PC-3 (cell line): ENCODE results near the gene PDZRN4. TPM values are rescaled to one million over a fixed set of nuclear protein-coding genes. Genes with fewer than 3 reads are reported as not detected.

Source experiments
- ATAC-seq: fragments of 200-7000 bp; cut with Tn5 transposase; 2 replicates; pipeline ENCODE4 v1.9.1; 2020; ENCODE audit warnings: mild to moderate bottlenecking, moderate library complexity
- BruUV-seq: library from RNA; stranded (reverse); fragments of 400-500 nt; replicated peaks from 2 replicates; lab custom pipeline; 2021; lab: Mats Ljungman, UMichigan
- CTCF ChIA-PET: fragments of 300-600 bp; sonication (Branson Sonifier 250); formaldehyde crosslinking; loops from one replicate; lab custom pipeline; 2022; ENCODE audit warnings: antibody characterized with exemption; lab: Charles Lee
- POLR2A ChIA-PET: fragments of 300-600 bp; sonication (Branson Sonifier 250); formaldehyde crosslinking; loops from one replicate; lab custom pipeline; 2022; ENCODE audit warnings: antibody characterized with exemption; ENCODE audit not compliant: unreplicated experiment; lab: Charles Lee
- DNase-seq: peaks from one replicate; pipeline ENCODE4 v3.0.0-alpha.2; 2015
- H2AFZ ChIP-seq: fragments of 300-600 bp; sonication (generic); 2 replicates; pipeline ENCODE4 v1.6.0; 2016; ENCODE audit warnings: antibody characterized with exemption, low read length
- H3F3A ChIP-seq: fragments of 300-600 bp; sonication (generic); one replicate; pipeline ENCODE4 v1.6.0; 2017; ENCODE audit warnings: antibody characterized with exemption, low read length, control low read depth, mild to moderate bottlenecking; ENCODE audit not compliant: unreplicated experiment
- H3K27ac ChIP-seq: fragments of 300-600 bp; sonication (generic); 2 replicates; pipeline ENCODE4 v1.5.1; 2016; ENCODE audit warnings: mild to moderate bottlenecking, low read length
- H3K27me3 ChIP-seq: fragments of 300-600 bp; sonication (generic); 2 replicates; pipeline ENCODE4 v1.6.1; 2016; ENCODE audit warnings: low read length, mixed read lengths
- H3K36me3 ChIP-seq: fragments of 300-600 bp; sonication (generic); 2 replicates; pipeline ENCODE4 v1.6.1; 2016; ENCODE audit warnings: low read depth, mixed run types, low read length, mixed read lengths
- H3K4me1 ChIP-seq: fragments of 300-600 bp; sonication (generic); 2 replicates; pipeline ENCODE4 v1.5.1; 2016; ENCODE audit warnings: low read length; ENCODE audit not compliant: insufficient read depth
- H3K4me2 ChIP-seq: fragments of 300-600 bp; sonication (generic); 2 replicates; pipeline ENCODE4 v1.6.0; 2016; ENCODE audit warnings: low read length
- H3K4me3 ChIP-seq: fragments of 300-600 bp; sonication (generic); 2 replicates; pipeline ENCODE4 v1.5.1; 2016; ENCODE audit warnings: mild to moderate bottlenecking, low read length, mixed read lengths
- H3K79me2 ChIP-seq: fragments of 300-600 bp; sonication (generic); 2 replicates; pipeline ENCODE4 v1.6.1; 2017; ENCODE audit warnings: low read length, mixed read lengths
- H3K9ac ChIP-seq: fragments of 300-600 bp; sonication (generic); 2 replicates; pipeline ENCODE4 v1.6.0; 2016; ENCODE audit warnings: mild to moderate bottlenecking, low read length
- H3K9me2 ChIP-seq: fragments of 300-600 bp; sonication (generic); replicated peaks from 2 replicates; pipeline ENCODE4 v1.6.1; 2016; ENCODE audit warnings: mixed run types, low read length, mixed read lengths
- H3K9me3 ChIP-seq: fragments of 300-600 bp; sonication (generic); 2 replicates; pipeline ENCODE4 v1.6.1; 2016; ENCODE audit warnings: low read length, mixed read lengths
- H4K20me1 ChIP-seq: fragments of 300-600 bp; sonication (generic); 2 replicates; pipeline ENCODE4 v1.6.1; 2016; ENCODE audit warnings: low read length, mixed read lengths
- EZH2 ChIP-seq: fragments of 300-600 bp; sonication (generic); IDR thresholded peaks from one replicate; pipeline ENCODE4 v1.6.1; 2017; ENCODE audit warnings: antibody characterized with exemption, mild to moderate bottlenecking, low read length; ENCODE audit not compliant: unreplicated experiment
- EZH2phosphoT487 ChIP-seq: fragments of 300-600 bp; sonication (generic); IDR thresholded peaks from 2 replicates; pipeline ENCODE4 v1.6.1; 2018; ENCODE audit warnings: mild to moderate bottlenecking, antibody characterized with exemption, low read length, borderline replicate concordance
- intact Hi-C: fragments of 100-400 bp; cut with micrococcal nuclease; formaldehyde crosslinking; loops from 2 replicates; pipeline ENCODE4 v1.9.0; 2023
- total RNA-seq: library from RNA; depleted of rRNA; stranded (reverse); fragments of >200 nt; gene quantifications from 2 replicates; pipeline ENCODE4 v1.2.3, GENCODE V29; 2014
- TF ChIP-seq, protein P1 (sequence below): fragments of 300-600 bp; sonication (generic); conservative IDR thresholded peaks from 2 replicates; pipeline ENCODE4 v1.5.1; 2017; ENCODE audit warnings: antibody characterized with exemption, low read depth, mild to moderate bottlenecking, low read length

Gene PDZRN4
- total RNA-seq, 1 experiment from 2014 or later = not detected

DNA sequence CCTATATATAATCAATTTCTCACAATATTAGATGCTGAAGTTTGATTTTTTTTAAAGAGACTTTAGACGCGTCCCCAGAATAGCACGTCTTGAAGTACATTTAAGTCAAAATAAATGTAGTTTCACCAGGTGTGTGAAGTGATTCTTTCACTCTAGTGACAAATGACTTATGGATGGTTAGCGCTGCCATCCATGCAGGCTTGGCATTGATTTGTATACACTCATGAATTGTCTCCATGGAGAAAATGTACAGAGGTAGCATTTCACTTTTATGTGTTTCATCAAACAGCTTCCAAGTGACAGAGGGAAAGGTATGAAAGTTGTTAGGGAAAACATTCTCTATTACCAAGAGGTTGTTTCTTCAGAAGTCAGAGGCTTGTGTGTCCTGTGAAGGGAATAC, 360.8 kb downstream of the PDZRN4 start:
- H3K4me1 ChIP-seq = no peaks in the 10 kb centered on the region
- no peak overlapping the region for H2AFZ ChIP-seq
- no peak overlapping the region for H3K4me3 ChIP-seq
- no peak for ATAC-seq
- no peaks in the 10 kb centered on the region for H4K20me1 ChIP-seq
- H3K9me3 ChIP-seq = no peaks in the 10 kb centered on the region
- no peaks in the 10 kb centered on the region for H3F3A ChIP-seq
- no peak overlapping the region for H3K9ac ChIP-seq
- no peak for DNase-seq
- peaks cover 51% of the 10 kb centered on the region for H3K27me3 ChIP-seq
- BruUV-seq = no TSS peak
- intact Hi-C loops = no loop called here
- TF ChIP-seq EZH2 = no peak
- no peak for TF ChIP-seq EZH2phosphoT487
- TF ChIP-seq, protein P1, sequence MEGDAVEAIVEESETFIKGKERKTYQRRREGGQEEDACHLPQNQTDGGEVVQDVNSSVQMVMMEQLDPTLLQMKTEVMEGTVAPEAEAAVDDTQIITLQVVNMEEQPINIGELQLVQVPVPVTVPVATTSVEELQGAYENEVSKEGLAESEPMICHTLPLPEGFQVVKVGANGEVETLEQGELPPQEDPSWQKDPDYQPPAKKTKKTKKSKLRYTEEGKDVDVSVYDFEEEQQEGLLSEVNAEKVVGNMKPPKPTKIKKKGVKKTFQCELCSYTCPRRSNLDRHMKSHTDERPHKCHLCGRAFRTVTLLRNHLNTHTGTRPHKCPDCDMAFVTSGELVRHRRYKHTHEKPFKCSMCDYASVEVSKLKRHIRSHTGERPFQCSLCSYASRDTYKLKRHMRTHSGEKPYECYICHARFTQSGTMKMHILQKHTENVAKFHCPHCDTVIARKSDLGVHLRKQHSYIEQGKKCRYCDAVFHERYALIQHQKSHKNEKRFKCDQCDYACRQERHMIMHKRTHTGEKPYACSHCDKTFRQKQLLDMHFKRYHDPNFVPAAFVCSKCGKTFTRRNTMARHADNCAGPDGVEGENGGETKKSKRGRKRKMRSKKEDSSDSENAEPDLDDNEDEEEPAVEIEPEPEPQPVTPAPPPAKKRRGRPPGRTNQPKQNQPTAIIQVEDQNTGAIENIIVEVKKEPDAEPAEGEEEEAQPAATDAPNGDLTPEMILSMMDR = no peak
- POLR2A ChIA-PET = no interaction called here
- CTCF ChIA-PET = no interaction called here
- no peak overlapping the region for H3K4me2 ChIP-seq
- H3K9me2 ChIP-seq = no peaks in the 10 kb centered on the region
- H3K36me3 ChIP-seq = no peaks in the 10 kb centered on the region
- H3K79me2 ChIP-seq = no peaks in the 10 kb centered on the region
- H3K27ac ChIP-seq = no peak overlapping the region

DNA sequence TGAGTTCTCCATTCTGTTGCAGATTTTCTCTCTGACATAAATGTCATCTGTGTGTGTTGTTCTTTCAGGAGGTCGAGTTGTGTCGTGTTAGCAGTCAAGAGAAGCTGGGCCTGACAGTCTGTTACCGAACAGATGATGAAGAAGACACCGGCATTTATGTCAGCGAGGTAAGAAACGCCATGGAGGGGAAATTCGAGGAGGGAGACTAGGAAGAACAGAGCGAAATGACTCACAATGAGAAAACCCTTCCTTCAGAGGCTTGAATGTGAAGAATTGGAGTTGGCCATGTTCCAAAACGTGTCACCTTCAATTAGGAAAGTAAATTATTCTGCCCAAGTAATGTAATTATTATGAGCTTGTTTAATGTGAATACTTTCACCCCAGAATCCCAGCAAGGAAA, 364.5 kb downstream of the PDZRN4 start:
- Histone ChIP-seq H3K9ac (no peak overlapping the region), H3K4me1 (no peaks in the 10 kb centered on the region), H2AFZ (no peak overlapping the region), H3K9me2 (no peaks in the 10 kb centered on the region), H3K9me3 (no peaks in the 10 kb centered on the region), H4K20me1 (no peaks in the 10 kb centered on the region), H3K27ac (no peak overlapping the region), H3K4me2 (no peak overlapping the region), H3K4me3 (no peak overlapping the region), H3F3A (no peaks in the 10 kb centered on the region), H3K36me3 (no peaks in the 10 kb centered on the region), H3K27me3 (peaks cover 31% of the 10 kb centered on the region), H3K79me2 (no peaks in the 10 kb centered on the region)
- ATAC-seq (no peak), DNase-seq (peak; percentile 12)
- ChIA-PET POLR2A (no interaction called here), CTCF (no interaction called here)
- BruUV-seq = no TSS peak
- TF ChIP-seq, protein P1 = no peak
- TF ChIP-seq EZH2phosphoT487 (no peak), EZH2 (no peak)
- intact Hi-C loops = no loop called here

DNA sequence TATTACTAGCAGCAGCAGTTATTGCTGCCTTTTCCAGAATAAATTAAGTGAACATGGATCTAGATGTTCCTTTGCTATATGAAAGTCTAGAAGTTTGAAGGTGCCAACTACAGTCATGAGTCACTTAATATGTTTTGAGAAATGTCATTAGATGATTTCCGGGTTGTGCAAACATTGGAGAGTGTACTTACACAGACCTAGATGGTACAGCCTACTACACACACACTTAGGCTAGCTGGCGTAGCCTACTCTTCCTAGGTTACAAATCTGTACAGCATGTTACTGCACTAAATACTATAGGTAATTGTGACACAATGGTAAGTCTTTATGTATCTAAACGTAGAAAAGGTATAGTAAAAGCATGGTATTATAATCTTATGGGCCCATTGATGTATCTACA, 368.1 kb downstream of the PDZRN4 start:
- no peak overlapping the region for H3K9ac ChIP-seq
- H3K36me3 ChIP-seq = no peaks in the 10 kb centered on the region
- CTCF ChIA-PET = no interaction called here
- intact Hi-C loops = no loop called here
- no peak overlapping the region for H3K4me2 ChIP-seq
- H4K20me1 ChIP-seq = no peaks in the 10 kb centered on the region
- no peak for DNase-seq
- no peak overlapping the region for H3K4me3 ChIP-seq
- H3K27ac ChIP-seq = no peak overlapping the region
- no peak for ATAC-seq
- TF ChIP-seq EZH2 (no peak), EZH2phosphoT487 (no peak)
- TF ChIP-seq, protein P1 = no peak
- H3K79me2 ChIP-seq = no peaks in the 10 kb centered on the region
- no peaks in the 10 kb centered on the region for H3K9me2 ChIP-seq
- peaks cover 6% of the 10 kb centered on the region for H3K27me3 ChIP-seq
- H3F3A ChIP-seq = no peaks in the 10 kb centered on the region
- BruUV-seq = no TSS peak
- H3K4me1 ChIP-seq = no peaks in the 10 kb centered on the region
- POLR2A ChIA-PET = no interaction called here
- H2AFZ ChIP-seq = no peak overlapping the region
- H3K9me3 ChIP-seq = no peaks in the 10 kb centered on the region
